Left lung (tissue), 10 donors: ENCODE results near the gene TMEM117. TPM values are rescaled to one million over a fixed set of nuclear protein-coding genes. Genes with fewer than 3 reads are reported as not detected.

Source experiments
- ATAC-seq: fragments of 200-7000 bp; cut with Tn5 transposase; one replicate; pipeline ENCODE4 v1.9.1; 2020; ENCODE audit warnings: moderate library complexity
- DNase-seq, 4 donors: peaks; one replicate each; pipeline ENCODE4 v3.0.0-alpha.2; 2013 to 2020
- H3K27ac ChIP-seq, 2 donors: fragments of 200-600 bp; sonication (generic) in 1 of 2; one replicate each; pipeline versions ENCODE4 v1.5.0 to v1.8.0; 2020 to 2021
- H3K27me3 ChIP-seq, 2 donors: fragments of 200-600 bp; sonication (generic) in 1 of 2; one replicate each; pipeline versions ENCODE4 v1.5.0 to v1.8.0; 2020 to 2021
- H3K36me3 ChIP-seq, 2 donors: fragments of 200-600 bp; sonication (generic) in 1 of 2; one replicate each; pipeline versions ENCODE4 v1.5.0 to v1.8.0; 2020 to 2021
- H3K4me1 ChIP-seq, 2 donors: fragments of 200-600 bp; one replicate each; pipeline ENCODE4 v1.8.0; 2021
- H3K4me3 ChIP-seq, 2 donors: fragments of 200-600 bp; sonication (generic) in 1 of 2; one replicate each; pipeline versions ENCODE4 v1.5.0 to v1.8.0; 2020 to 2021; ENCODE audit warnings: mild to moderate bottlenecking in 1 of 2
- H3K9me3 ChIP-seq, 2 donors: fragments of 200-600 bp; sonication (generic) in 1 of 2; one replicate each; pipeline versions ENCODE4 v1.5.0 to v1.8.0; 2020 to 2021
- intact Hi-C, 2 donors: fragments of 100-400 bp; cut with DNase I; formaldehyde crosslinking; loops; one replicate each; pipeline versions ENCODE4 v1.11.2 to v1.14.2; 2022
- polyA plus RNA-seq, 6 donors: library from polyadenylated mRNA; unstranded; fragments of 120-200 nt; gene quantifications; one replicate each; pipeline ENCODE4 v1.2.1, GENCODE V29; 2013; ENCODE audit not compliant: insufficient read length in 6 of 6
- total RNA-seq, 2 donors: library from RNA; stranded (reverse); fragmentation: NEBNext Ultra II Directional; extraction: Animal tissue kit (Norgen Biotek cat#: 25700); gene quantifications; one replicate each; pipeline ENCODE4 v1.2.1, GENCODE V29; 2021
- TF ChIP-seq, protein P1 (sequence below), 2 donors: fragments of 200-600 bp; sonication (generic) in 1 of 2; IDR thresholded peaks; one replicate each; pipeline versions ENCODE4 v1.5.0 to v1.8.0; 2021; ENCODE audit warnings: antibody characterized with exemption in 2 of 2
- donor health status: DM: no; HTN: yes; CAD: no.
- donor health status: DM: no; HTN: no; CAD: no.

The TMEM117 gene
- total and polyA plus RNA-seq, 8 donors: 3.9 to 7.9 (median 6.7) TPM

DNA sequence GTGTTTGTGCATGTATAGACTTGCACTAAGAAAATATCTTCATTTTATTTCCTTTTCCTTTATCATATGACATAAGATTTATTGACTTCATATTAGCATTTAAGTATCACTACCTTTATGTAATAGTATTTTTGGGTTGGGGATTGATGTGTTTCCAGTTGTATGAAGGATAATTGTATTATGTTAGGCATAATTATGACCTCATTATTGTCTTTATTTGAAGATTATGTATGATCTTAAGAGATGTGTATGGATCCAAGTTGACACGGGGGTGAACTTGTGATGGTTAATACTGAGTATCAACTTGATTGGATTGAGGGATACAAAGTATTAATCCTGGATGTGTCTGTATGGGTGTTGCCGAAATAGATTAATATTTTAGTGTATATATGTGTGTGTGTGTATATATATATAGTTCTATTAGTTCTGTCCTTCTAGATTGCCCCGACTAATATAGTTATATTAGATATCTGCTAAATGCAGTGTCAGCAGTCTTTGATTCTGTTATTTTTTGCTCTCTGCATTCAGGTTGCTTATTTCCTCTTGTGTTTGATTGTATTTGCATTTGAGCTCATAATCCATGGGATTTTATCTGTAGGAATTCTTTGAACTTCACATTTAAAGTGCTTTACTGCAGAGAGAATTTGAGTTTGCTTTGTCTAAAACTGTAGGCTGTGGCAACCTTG lies 211.0 kb downstream of the TMEM117 start:
- TF ChIP-seq, protein P1, sequence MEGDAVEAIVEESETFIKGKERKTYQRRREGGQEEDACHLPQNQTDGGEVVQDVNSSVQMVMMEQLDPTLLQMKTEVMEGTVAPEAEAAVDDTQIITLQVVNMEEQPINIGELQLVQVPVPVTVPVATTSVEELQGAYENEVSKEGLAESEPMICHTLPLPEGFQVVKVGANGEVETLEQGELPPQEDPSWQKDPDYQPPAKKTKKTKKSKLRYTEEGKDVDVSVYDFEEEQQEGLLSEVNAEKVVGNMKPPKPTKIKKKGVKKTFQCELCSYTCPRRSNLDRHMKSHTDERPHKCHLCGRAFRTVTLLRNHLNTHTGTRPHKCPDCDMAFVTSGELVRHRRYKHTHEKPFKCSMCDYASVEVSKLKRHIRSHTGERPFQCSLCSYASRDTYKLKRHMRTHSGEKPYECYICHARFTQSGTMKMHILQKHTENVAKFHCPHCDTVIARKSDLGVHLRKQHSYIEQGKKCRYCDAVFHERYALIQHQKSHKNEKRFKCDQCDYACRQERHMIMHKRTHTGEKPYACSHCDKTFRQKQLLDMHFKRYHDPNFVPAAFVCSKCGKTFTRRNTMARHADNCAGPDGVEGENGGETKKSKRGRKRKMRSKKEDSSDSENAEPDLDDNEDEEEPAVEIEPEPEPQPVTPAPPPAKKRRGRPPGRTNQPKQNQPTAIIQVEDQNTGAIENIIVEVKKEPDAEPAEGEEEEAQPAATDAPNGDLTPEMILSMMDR (IDR thresholded peaks at IDR 0.05): no peak
- H3K27ac ChIP-seq: no peak overlapping the region
- no peaks in the 10 kb centered on the region for H3K4me1 ChIP-seq
- H3K27me3 ChIP-seq: no peaks in the 10 kb centered on the region
- intact Hi-C loops: no loop called here
- H3K4me3 ChIP-seq: no peak overlapping the region
- no peak for DNase-seq
- no peaks in the 10 kb centered on the region for H3K36me3 ChIP-seq
- peaks cover 0 to 6% of the 10 kb centered on the region in 2 donors for H3K9me3 ChIP-seq
- no peak for ATAC-seq

DNA sequence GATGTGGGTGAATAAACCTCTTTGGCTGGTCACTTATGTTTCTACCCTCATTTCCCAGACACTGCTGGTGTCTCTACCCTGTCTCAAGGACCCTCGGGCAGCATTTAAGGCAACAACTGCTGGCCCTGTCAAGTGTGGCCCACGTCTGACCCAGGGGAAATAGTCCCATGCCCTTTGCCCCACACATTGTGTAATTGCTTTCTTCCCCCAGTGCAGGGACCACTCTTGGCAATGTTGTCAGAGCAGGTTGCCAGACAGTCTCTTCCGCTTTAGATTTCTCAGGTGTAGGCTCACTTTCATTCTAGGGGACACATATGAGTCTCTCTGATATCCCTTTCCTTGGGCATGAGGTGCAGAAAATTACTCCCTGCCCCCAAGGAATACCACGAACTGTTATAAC lies 216.7 kb downstream of the TMEM117 start:
- intact Hi-C loops: no loop called here
- DNase-seq: no peak
- Histone ChIP-seq H3K36me3 (no peaks in the 10 kb centered on the region), H3K9me3 (no peaks in the 10 kb centered on the region), H3K27me3 (no peaks in the 10 kb centered on the region), H3K4me3 (no peak overlapping the region), H3K4me1 (peaks cover 0 to 5% of the 10 kb centered on the region in 2 donors), H3K27ac (no peak overlapping the region)
- TF ChIP-seq, protein P1 (IDR thresholded peaks at IDR 0.05): no peak
- ATAC-seq: no peak

DNA sequence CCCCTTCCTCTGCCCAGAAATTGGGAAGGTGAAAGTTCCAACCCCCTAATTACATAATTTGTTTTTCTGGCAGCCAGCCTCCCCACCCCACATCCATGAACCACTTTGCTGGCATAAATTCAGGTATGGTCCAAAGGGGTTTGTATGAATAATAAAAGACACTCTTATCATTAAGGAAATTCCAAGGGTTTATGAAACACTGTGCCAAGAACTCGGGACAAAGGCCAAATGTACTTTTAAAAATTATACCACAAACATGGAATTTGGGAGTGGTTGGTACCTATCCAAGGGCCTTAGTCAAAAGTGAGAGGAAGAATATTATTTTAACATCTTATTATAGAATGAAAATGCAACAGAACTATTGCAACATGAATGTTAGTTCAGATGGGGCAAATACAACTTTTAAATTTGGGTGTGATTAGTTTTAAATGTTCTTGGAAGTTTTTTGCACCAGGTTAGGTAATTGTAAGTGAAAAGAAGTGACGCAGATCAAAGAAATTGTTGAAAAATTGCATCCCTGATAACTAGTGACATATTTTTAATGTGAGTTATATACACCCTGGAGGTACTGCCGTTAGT lies 217.8 kb downstream of the TMEM117 start:
- Histone ChIP-seq H3K4me1 (peaks cover 0 to 5% of the 10 kb centered on the region in 2 donors), H3K9me3 (no peaks in the 10 kb centered on the region), H3K27ac (no peak overlapping the region), H3K27me3 (no peaks in the 10 kb centered on the region), H3K36me3 (no peaks in the 10 kb centered on the region), H3K4me3 (no peak overlapping the region)
- ATAC-seq (peak; percentile 25), DNase-seq (no peak)
- intact Hi-C loops: no loop called here
- TF ChIP-seq, protein P1 (IDR thresholded peaks at IDR 0.05): no peak

DNA sequence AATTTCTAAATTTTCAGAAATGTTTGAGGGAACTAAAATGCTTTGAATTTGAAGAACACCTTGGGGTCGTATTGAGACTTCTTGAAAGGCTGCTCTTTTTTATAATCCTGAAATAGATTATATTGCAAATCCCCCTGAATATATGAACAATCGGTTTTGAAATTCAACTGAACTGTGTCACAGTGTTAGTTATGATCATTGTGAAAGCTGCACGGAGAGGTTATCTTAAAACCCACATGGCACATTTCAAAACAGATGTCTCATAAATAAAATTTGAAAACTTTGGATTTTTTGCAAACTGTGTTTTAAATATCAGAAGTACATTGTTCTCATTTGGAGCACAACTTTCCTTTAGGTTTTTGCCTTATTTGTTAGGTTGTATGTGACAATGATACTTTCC lies 218.4 kb downstream of the TMEM117 start:
- H3K36me3 ChIP-seq: no peaks in the 10 kb centered on the region
- H3K27me3 ChIP-seq: no peaks in the 10 kb centered on the region
- no peak overlapping the region for H3K4me3 ChIP-seq
- ATAC-seq (no peak), DNase-seq (no peak)
- H3K27ac ChIP-seq: no peak overlapping the region
- no peaks in the 10 kb centered on the region for H3K9me3 ChIP-seq
- TF ChIP-seq, protein P1 (IDR thresholded peaks at IDR 0.05): no peak
- peaks cover 0 to 5% of the 10 kb centered on the region in 2 donors for H3K4me1 ChIP-seq
- intact Hi-C loops: no loop called here

DNA sequence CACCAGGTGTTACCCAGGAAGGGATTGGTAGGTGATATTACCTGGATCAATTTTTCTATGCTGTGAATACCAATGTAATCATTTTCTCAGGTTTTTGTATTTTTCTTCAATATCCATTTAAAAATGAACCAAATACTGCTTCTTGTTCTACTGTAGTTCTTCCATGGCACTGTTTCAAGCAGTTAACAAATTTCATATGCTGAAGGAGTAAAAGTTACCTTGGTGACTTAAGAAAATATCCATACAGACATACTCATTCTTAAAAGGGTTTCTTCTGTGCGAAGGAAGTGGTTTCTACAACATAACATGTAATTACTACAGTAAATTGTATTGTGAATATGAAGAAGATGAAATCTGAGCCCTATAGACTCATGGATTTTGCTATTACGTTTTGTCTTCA lies 222.5 kb downstream of the TMEM117 start:
- Histone ChIP-seq H3K36me3 (no peaks in the 10 kb centered on the region), H3K4me3 (no peak overlapping the region), H3K27ac (no peak overlapping the region), H3K4me1 (peaks cover 0 to 4% of the 10 kb centered on the region in 2 donors), H3K9me3 (no peaks in the 10 kb centered on the region), H3K27me3 (no peaks in the 10 kb centered on the region)
- TF ChIP-seq, protein P1 (IDR thresholded peaks at IDR 0.05): no peak
- intact Hi-C loops: no loop called here
- ATAC-seq: no peak
- no peak for DNase-seq
